ENCODE measurements around the gene DNASE2. TPM values are rescaled to one million over a fixed set of nuclear protein-coding genes. Genes with fewer than 3 reads are reported as not detected.

The DNASE2 gene
- polyA plus RNA-seq, 1 donor (not counting 4 experiments of a cell fraction or from before 2014, with no cell fraction given): 23.5 TPM

GRCh38 chr19:12843999-12844732, 37.1 kb downstream of the DNASE2 start:
- Histone ChIP-seq H3K27me3 (ENCODE audit: control insufficient read depth, extremely low read depth, insufficient read depth, low read length) (peaks cover 26% of the 10 kb centered on the region), H3K9me1 (ENCODE audit: control insufficient read depth, extremely low read depth, insufficient read depth, low read length) (no peaks in the 10 kb centered on the region), H3K9me3 (ENCODE audit: control insufficient read depth, low read depth, low read length) (no peaks in the 10 kb centered on the region), H3K4me2 (ENCODE audit: control insufficient read depth, extremely low read depth, insufficient read depth, low read depth, low read length) (no peak overlapping the region), H2AFZ (ENCODE audit: control insufficient read depth, low read length) (no peak overlapping the region), H3K27ac (ENCODE audit: control insufficient read depth, insufficient read depth, low read length) (no peak overlapping the region), H3K36me3 (ENCODE audit: control insufficient read depth in 2 of 2, extremely low read depth in 1 of 2, insufficient read depth in 2 of 2, low read length in 2 of 2) (no peaks in the 10 kb centered on the region), H4K20me1 (ENCODE audit: control insufficient read depth, extremely low read depth, insufficient read depth, low read length) (no peaks in the 10 kb centered on the region), H3K4me1 (ENCODE audit: control insufficient read depth, extremely low read depth, insufficient read depth, low read length) (peaks cover 14% of the 10 kb centered on the region), H3K79me2 (ENCODE audit: control insufficient read depth, insufficient read depth, low read length) (no peaks in the 10 kb centered on the region), H3K9ac (ENCODE audit: control insufficient read depth, extremely low read depth, insufficient read depth, low read length) (no peak overlapping the region), H3K4me3 (ENCODE audit: control insufficient read depth in 2 of 3, extremely low read depth in 1 of 3, insufficient read depth in 2 of 3, low read depth in 1 of 3, low read length in 3 of 3) (no peak overlapping the region)
- no peak for FAIRE-seq
- no peak for DNase-seq (ENCODE audit: low read depth, low spot score)
- dilution Hi-C loops (cut with MboI; ENCODE audit: extremely low pct_ligation_motif_present, low sequenced_read_pairs): no loop called here
- no peak for TF ChIP-seq EZH2 (IDR thresholded peaks at IDR 0.05; ENCODE audit: low read length)

DNA sequence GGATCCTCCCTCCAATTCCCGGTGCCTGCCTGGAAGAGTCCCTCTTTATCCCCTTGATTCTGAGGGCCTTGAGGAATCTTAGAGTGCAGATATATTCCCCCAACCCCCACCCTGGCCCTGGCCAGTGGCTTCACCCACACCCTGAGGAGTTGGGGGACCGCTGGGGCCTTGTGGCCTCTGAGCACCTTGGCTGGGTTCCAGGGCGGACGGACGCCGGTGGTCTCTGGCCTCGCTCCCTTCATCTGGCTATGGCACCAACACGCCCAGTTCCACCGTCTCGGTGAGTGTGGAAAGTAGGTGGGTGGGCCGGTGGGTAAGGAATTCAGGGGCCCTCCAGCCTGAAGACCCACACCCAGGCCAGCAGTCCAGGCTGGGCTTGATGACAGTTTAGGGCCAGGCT, 37.9 kb downstream of the DNASE2 start:
- no peak overlapping the region for H3K4me3 ChIP-seq (ENCODE audit: control insufficient read depth in 2 of 3, extremely low read depth in 1 of 3, insufficient read depth in 2 of 3, low read depth in 1 of 3, low read length in 3 of 3)

More for the DNA sequence above, 37.9 kb downstream of the DNASE2 start:
- FAIRE-seq (no peak), DNase-seq (ENCODE audit: low read depth, low spot score) (no peak)
- peaks cover 14% of the 10 kb centered on the region for H3K4me1 ChIP-seq (ENCODE audit: control insufficient read depth, extremely low read depth, insufficient read depth, low read length)
- H3K79me2 ChIP-seq (ENCODE audit: control insufficient read depth, insufficient read depth, low read length): no peaks in the 10 kb centered on the region
- H3K36me3 ChIP-seq (ENCODE audit: control insufficient read depth in 2 of 2, extremely low read depth in 1 of 2, insufficient read depth in 2 of 2, low read length in 2 of 2): no peaks in the 10 kb centered on the region
- no peak overlapping the region for H3K4me2 ChIP-seq (ENCODE audit: control insufficient read depth, extremely low read depth, insufficient read depth, low read depth, low read length)
- H3K27me3 ChIP-seq (ENCODE audit: control insufficient read depth, extremely low read depth, insufficient read depth, low read length): peaks cover 31% of the 10 kb centered on the region
- H3K27ac ChIP-seq (ENCODE audit: control insufficient read depth, insufficient read depth, low read length): no peak overlapping the region
- TF ChIP-seq CTCF (optimal IDR thresholded peaks at IDR 0.05 in 1 of 3, IDR thresholded peaks at IDR 0.05 in 1 of 3, conservative IDR thresholded peaks at IDR 0.05 in 1 of 3; ENCODE audit: extremely low read depth in 1 of 3, insufficient read depth in 2 of 3, low read length in 3 of 3): no peak
- TF ChIP-seq EZH2 (IDR thresholded peaks at IDR 0.05; ENCODE audit: low read length): no peak
- H3K9me1 ChIP-seq (ENCODE audit: control insufficient read depth, extremely low read depth, insufficient read depth, low read length): no peaks in the 10 kb centered on the region
- H3K9me3 ChIP-seq (ENCODE audit: control insufficient read depth, low read depth, low read length): no peaks in the 10 kb centered on the region
- dilution Hi-C loops (cut with MboI; ENCODE audit: extremely low pct_ligation_motif_present, low sequenced_read_pairs): no loop called here
- H4K20me1 ChIP-seq (ENCODE audit: control insufficient read depth, extremely low read depth, insufficient read depth, low read length): no peaks in the 10 kb centered on the region
- no peak overlapping the region for H3K9ac ChIP-seq (ENCODE audit: control insufficient read depth, extremely low read depth, insufficient read depth, low read length)
- no peak overlapping the region for H2AFZ ChIP-seq (ENCODE audit: control insufficient read depth, low read length)
